ENCODE results near the gene CAMSAP2.

DNA sequence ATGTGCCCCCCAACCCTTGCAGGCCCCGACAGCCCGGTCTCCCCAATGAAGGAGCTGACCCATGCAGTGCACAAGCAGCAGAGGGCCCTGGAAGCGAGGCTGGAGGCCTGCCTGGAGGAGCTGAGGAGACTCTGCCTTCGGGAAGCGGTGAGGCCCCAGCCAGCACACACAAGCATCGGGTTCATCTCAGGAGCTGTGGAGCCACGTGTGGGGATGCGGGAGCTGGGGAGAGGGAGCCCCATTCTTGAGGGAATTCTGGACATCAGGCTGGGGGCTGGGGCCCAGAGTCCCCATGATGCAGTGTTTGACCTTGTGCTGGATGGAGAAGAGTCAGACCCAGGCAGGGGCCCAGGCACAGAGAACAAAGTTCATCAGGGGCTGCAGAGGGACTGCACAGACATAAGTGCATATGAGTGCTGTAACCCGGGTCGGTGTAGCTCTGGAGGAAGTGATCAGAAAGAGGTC is 160.8 kb downstream of the CAMSAP2 start:
- TF ChIP-seq, protein P1, sequence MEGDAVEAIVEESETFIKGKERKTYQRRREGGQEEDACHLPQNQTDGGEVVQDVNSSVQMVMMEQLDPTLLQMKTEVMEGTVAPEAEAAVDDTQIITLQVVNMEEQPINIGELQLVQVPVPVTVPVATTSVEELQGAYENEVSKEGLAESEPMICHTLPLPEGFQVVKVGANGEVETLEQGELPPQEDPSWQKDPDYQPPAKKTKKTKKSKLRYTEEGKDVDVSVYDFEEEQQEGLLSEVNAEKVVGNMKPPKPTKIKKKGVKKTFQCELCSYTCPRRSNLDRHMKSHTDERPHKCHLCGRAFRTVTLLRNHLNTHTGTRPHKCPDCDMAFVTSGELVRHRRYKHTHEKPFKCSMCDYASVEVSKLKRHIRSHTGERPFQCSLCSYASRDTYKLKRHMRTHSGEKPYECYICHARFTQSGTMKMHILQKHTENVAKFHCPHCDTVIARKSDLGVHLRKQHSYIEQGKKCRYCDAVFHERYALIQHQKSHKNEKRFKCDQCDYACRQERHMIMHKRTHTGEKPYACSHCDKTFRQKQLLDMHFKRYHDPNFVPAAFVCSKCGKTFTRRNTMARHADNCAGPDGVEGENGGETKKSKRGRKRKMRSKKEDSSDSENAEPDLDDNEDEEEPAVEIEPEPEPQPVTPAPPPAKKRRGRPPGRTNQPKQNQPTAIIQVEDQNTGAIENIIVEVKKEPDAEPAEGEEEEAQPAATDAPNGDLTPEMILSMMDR (IDR thresholded peaks at IDR 0.05; ENCODE audit: low read length) = no peak
- TF ChIP-seq EZH2 (optimal IDR thresholded peaks at IDR 0.05; ENCODE audit: low read depth, low read length) = no peak
- no peak for TF ChIP-seq EZH2phosphoT487 (IDR thresholded peaks at IDR 0.05; ENCODE audit: low read length)
